ENCODE results near the gene SRPRB.

DNA sequence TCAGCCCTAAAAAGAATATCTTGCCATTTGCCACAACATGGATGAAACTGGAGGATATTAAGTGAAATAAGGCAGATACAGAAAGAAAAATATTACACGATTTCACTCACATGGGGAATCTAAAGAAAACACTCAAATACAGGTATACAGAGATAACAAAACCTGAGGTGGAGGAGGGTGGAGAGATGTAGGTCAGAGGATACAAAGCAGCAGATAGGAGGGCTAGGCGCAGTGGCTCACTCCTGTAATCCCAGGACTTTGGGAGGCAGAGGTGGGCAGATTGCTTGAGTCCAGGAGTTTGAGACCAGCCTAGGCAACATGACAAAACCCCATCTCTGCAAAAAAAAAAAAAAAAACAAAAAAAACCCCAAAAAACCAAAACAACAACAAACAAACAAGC, 23.2 kb upstream of the SRPRB start:
- TF ChIP-seq, protein P1, sequence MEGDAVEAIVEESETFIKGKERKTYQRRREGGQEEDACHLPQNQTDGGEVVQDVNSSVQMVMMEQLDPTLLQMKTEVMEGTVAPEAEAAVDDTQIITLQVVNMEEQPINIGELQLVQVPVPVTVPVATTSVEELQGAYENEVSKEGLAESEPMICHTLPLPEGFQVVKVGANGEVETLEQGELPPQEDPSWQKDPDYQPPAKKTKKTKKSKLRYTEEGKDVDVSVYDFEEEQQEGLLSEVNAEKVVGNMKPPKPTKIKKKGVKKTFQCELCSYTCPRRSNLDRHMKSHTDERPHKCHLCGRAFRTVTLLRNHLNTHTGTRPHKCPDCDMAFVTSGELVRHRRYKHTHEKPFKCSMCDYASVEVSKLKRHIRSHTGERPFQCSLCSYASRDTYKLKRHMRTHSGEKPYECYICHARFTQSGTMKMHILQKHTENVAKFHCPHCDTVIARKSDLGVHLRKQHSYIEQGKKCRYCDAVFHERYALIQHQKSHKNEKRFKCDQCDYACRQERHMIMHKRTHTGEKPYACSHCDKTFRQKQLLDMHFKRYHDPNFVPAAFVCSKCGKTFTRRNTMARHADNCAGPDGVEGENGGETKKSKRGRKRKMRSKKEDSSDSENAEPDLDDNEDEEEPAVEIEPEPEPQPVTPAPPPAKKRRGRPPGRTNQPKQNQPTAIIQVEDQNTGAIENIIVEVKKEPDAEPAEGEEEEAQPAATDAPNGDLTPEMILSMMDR (IDR thresholded peaks at IDR 0.05; ENCODE audit: low read depth, low read length): no peak
- no peak for TF ChIP-seq EZH2phosphoT487 (IDR thresholded peaks at IDR 0.05; ENCODE audit: low read depth)

Measured in OCI-LY3 (cell line).